ENCODE data around the gene RBM10. TPM values are rescaled to one million over a fixed set of nuclear protein-coding genes. Genes with fewer than 3 reads are reported as not detected.

RBM10 gene
- total and polyA plus RNA-seq, 2 experiments from 2014 or later, result 39.5 to 101 TPM

DNA sequence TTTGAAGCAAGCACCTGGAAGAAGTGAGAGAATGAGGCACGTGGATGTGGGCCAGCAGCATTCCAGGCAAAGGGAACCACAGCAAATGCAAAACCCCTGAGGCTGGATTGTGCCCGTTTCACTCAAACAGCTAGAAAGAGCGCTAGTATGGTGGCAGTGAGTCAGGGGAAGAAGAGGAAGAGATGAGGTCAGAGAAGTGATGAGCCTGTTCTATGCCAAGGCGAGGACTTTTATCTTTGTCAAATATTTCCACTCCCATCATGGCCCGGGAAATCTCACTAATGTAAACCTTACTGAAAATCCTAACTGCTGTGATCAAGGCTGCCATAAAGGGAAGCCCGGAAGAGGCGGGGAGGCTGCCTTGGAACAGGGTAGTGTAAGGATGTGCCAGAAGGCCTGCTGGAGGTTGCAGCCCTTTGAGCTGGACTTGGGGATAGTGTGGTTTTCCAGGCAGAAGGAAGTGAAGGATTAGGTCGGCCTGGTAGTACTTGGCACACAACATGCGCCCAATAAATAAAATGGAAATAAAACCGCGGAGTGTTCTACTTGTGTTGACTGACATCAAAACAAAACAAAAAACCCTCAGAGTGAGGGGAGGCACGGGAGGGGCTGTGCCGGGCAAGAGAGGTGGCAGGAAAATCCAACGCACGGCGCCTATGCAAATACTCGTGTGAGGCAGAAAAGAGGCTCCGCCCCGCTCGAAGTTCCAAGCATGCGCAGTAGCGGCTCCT is 72.3 kb downstream of the RBM10 start:
- Histone ChIP-seq H3K27me3 (ENCODE audit: insufficient read depth) (no peaks in the 10 kb centered on the region), H3F3A (replicated peaks; ENCODE audit: low read depth) (peaks cover 7% of the 10 kb centered on the region; the same call in 1 of the 2 replicates), H3K36me3 (ENCODE audit: insufficient read depth) (peaks cover 12% of the 10 kb centered on the region; the same call in 1 of the 2 replicates), H3K79me2 (replicated peaks; ENCODE audit: insufficient read depth) (peaks cover 37% of the 10 kb centered on the region), H2AFZ (no peak overlapping the region), H3K4me1 (ENCODE audit: insufficient read depth) (no peaks in the 10 kb centered on the region), H3K9me2 (ENCODE audit: insufficient read depth) (no peaks in the 10 kb centered on the region), H4K20me1 (replicated peaks; ENCODE audit: insufficient read depth) (peaks cover under 1% of the 10 kb centered on the region; the same call in 1 of the 2 replicates), H3K4me3 (peak overlapping the region; percentile 37; the same call in 1 of the 2 replicates), H3K4me2 (peak overlapping the region; percentile 17; the same call in 1 of the 2 replicates), H3K27ac (ENCODE audit: low read depth) (peak overlapping the region; percentile 84)
- ATAC-seq (peak; percentile 21), DNase-seq (ENCODE audit: low spot score) (peak; percentile 37)
- H3K36me3 Mint-ChIP-seq (ENCODE audit: low read depth), result peaks cover 52% of the 10 kb centered on the region
- H3K9me3 Mint-ChIP-seq, result no peaks in the 10 kb centered on the region
- H3K27ac Mint-ChIP-seq, result peak overlapping the region; percentile 95
- peaks cover 31% of the 10 kb centered on the region for H3K4me1 Mint-ChIP-seq
- peaks cover 21% of the 10 kb centered on the region for H3K27me3 Mint-ChIP-seq (ENCODE audit: insufficient read depth, low read depth, poor library complexity)
- H3K4me3 Mint-ChIP-seq, result peak overlapping the region; percentile 92
- TF ChIP-seq EZH2 (IDR thresholded peaks at IDR 0.05; ENCODE audit: low read depth, unreplicated experiment) (no peak), JUNB (IDR thresholded peaks at IDR 0.05; ENCODE audit: unreplicated experiment) (no peak), POLR2AphosphoS5 (IDR thresholded peaks at IDR 0.05; ENCODE audit: low read depth) (no peak), ZNF331 (CRISPR knock-in tag; IDR thresholded peaks at IDR 0.05; ENCODE audit: low read depth) (no peak), ZNF114 (CRISPR knock-in tag; IDR thresholded peaks at IDR 0.05) (no peak), CREB1 (CRISPR knock-in tag; IDR thresholded peaks at IDR 0.05; ENCODE audit: low read depth) (no peak), STAT1 (IDR thresholded peaks at IDR 0.05; ENCODE audit: unreplicated experiment) (no peak), EZH2phosphoT487 (IDR thresholded peaks at IDR 0.05; ENCODE audit: unreplicated experiment) (no peak), REST (IDR thresholded peaks at IDR 0.05; ENCODE audit: unreplicated experiment) (no peak), NANOG (IDR thresholded peaks at IDR 0.05; ENCODE audit: borderline replicate concordance) (no peak)
- TF ChIP-seq, protein P1, sequence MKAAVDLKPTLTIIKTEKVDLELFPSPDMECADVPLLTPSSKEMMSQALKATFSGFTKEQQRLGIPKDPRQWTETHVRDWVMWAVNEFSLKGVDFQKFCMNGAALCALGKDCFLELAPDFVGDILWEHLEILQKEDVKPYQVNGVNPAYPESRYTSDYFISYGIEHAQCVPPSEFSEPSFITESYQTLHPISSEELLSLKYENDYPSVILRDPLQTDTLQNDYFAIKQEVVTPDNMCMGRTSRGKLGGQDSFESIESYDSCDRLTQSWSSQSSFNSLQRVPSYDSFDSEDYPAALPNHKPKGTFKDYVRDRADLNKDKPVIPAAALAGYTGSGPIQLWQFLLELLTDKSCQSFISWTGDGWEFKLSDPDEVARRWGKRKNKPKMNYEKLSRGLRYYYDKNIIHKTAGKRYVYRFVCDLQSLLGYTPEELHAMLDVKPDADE (IDR thresholded peaks at IDR 0.05), result no peak
- TF ChIP-seq, protein P2, sequence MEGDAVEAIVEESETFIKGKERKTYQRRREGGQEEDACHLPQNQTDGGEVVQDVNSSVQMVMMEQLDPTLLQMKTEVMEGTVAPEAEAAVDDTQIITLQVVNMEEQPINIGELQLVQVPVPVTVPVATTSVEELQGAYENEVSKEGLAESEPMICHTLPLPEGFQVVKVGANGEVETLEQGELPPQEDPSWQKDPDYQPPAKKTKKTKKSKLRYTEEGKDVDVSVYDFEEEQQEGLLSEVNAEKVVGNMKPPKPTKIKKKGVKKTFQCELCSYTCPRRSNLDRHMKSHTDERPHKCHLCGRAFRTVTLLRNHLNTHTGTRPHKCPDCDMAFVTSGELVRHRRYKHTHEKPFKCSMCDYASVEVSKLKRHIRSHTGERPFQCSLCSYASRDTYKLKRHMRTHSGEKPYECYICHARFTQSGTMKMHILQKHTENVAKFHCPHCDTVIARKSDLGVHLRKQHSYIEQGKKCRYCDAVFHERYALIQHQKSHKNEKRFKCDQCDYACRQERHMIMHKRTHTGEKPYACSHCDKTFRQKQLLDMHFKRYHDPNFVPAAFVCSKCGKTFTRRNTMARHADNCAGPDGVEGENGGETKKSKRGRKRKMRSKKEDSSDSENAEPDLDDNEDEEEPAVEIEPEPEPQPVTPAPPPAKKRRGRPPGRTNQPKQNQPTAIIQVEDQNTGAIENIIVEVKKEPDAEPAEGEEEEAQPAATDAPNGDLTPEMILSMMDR (conservative IDR thresholded peaks at IDR 0.05; ENCODE audit: low read depth in 2 of 2), result no peak
- TF ChIP-seq, protein P3, sequence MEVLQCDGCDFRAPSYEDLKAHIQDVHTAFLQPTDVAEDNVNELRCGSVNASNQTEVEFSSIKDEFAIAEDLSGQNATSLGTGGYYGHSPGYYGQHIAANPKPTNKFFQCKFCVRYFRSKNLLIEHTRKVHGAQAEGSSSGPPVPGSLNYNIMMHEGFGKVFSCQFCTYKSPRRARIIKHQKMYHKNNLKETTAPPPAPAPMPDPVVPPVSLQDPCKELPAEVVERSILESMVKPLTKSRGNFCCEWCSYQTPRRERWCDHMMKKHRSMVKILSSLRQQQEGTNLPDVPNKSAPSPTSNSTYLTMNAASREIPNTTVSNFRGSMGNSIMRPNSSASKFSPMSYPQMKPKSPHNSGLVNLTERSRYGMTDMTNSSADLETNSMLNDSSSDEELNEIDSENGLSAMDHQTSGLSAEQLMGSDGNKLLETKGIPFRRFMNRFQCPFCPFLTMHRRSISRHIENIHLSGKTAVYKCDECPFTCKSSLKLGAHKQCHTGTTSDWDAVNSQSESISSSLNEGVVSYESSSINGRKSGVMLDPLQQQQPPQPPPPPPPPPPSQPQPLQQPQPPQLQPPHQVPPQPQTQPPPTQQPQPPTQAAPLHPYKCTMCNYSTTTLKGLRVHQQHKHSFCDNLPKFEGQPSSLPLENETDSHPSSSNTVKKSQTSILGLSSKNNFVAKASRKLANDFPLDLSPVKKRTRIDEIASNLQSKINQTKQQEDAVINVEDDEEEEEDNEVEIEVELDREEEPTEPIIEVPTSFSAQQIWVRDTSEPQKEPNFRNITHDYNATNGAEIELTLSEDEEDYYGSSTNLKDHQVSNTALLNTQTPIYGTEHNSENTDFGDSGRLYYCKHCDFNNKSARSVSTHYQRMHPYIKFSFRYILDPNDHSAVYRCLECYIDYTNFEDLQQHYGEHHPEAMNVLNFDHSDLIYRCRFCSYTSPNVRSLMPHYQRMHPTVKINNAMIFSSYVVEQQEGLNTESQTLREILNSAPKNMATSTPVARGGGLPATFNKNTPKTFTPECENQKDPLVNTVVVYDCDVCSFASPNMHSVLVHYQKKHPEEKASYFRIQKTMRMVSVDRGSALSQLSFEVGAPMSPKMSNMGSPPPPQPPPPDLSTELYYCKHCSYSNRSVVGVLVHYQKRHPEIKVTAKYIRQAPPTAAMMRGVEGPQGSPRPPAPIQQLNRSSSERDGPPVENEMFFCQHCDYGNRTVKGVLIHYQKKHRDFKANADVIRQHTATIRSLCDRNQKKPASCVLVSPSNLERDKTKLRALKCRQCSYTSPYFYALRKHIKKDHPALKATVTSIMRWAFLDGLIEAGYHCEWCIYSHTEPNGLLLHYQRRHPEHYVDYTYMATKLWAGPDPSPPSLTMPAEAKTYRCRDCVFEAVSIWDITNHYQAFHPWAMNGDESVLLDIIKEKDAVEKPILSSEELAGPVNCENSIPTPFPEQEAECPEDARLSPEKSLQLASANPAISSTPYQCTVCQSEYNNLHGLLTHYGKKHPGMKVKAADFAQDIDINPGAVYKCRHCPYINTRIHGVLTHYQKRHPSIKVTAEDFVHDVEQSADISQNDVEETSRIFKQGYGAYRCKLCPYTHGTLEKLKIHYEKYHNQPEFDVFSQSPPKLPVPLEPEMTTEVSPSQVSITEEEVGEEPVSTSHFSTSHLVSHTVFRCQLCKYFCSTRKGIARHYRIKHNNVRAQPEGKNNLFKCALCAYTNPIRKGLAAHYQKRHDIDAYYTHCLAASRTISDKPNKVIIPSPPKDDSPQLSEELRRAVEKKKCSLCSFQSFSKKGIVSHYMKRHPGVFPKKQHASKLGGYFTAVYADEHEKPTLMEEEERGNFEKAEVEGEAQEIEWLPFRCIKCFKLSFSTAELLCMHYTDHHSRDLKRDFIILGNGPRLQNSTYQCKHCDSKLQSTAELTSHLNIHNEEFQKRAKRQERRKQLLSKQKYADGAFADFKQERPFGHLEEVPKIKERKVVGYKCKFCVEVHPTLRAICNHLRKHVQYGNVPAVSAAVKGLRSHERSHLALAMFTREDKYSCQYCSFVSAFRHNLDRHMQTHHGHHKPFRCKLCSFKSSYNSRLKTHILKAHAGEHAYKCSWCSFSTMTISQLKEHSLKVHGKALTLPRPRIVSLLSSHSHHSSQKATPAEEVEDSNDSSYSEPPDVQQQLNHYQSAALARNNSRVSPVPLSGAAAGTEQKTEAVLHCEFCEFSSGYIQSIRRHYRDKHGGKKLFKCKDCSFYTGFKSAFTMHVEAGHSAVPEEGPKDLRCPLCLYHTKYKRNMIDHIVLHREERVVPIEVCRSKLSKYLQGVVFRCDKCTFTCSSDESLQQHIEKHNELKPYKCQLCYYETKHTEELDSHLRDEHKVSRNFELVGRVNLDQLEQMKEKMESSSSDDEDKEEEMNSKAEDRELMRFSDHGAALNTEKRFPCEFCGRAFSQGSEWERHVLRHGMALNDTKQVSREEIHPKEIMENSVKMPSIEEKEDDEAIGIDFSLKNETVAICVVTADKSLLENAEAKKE (CRISPR knock-in tag; IDR thresholded peaks at IDR 0.05), result no peak

All from GM23338 (cell line).